Measurements from ENCODE around the gene BRICD5. TPM values are rescaled to one million over a fixed set of nuclear protein-coding genes. Genes with fewer than 3 reads are reported as not detected.

BRICD5 gene
- total and polyA plus RNA-seq, 12 donors, result 0.36 to 57.4 (median 3.0) TPM

- Histone ChIP-seq H3K4me3 (no peak overlapping the region), H3K9me3 (replicated peaks in 1 of 3) (no peaks in the 10 kb centered on the region), H3K36me3 (replicated peaks in 1 of 2) (peaks cover 0 to 39% of the 10 kb centered on the region in 2 donors), H3K27ac (peak overlapping the region in 1 of 5 donors; percentile 32), H3K27me3 (peaks cover 9% of the 10 kb centered on the region), H3K4me1 (replicated peaks in 1 of 2) (peaks cover 12 to 21% of the 10 kb centered on the region in 2 donors)
- TF ChIP-seq POLR2A (IDR thresholded peaks at IDR 0.05), result no peak
- no peak for TF ChIP-seq CTCF (IDR thresholded peaks at IDR 0.05)
- intact Hi-C loops (cut with DNase I), result no loop called here
- peak in 5 of 7 donors; percentile 52 to 72 (median 70) for DNase-seq
- WGBS, 4 donors, result 51 to 63% (median 61%) methylated on average over 7 to 15 of the region's 15 CpGs
Measured at GRCh38 chr16:2238838-2239675, 28.4 kb upstream of the BRICD5 start.

- intact Hi-C loops (cut with DNase I), result no loop called here
- H3K4me1 ChIP-seq (replicated peaks in 1 of 2), result peaks cover 12 to 21% of the 10 kb centered on the region in 2 donors
- DNase-seq, result no peak
- peaks cover 9% of the 10 kb centered on the region for H3K27me3 ChIP-seq
- WGBS, 4 donors, result 63 to 80% (median 66%) methylated on average over 1 to 18 of the region's 18 CpGs
- peaks cover 0 to 39% of the 10 kb centered on the region in 2 donors for H3K36me3 ChIP-seq (replicated peaks in 1 of 2)
- no peak overlapping the region for H3K4me3 ChIP-seq
- TF ChIP-seq CTCF (IDR thresholded peaks at IDR 0.05), result no peak
- TF ChIP-seq POLR2A (IDR thresholded peaks at IDR 0.05), result no peak
- H3K27ac ChIP-seq, result no peak overlapping the region
- no peaks in the 10 kb centered on the region for H3K9me3 ChIP-seq (replicated peaks in 1 of 3)
Measured at GRCh38 chr16:2238150-2238837, 27.6 kb upstream of the BRICD5 start.

- WGBS, 4 donors, result 10 to 80% (median 22%) methylated on average over 3 to 65 of the region's 65 CpGs
- no peak for DNase-seq
- Histone ChIP-seq H3K36me3 (replicated peaks in 1 of 2) (peaks cover 0 to 39% of the 10 kb centered on the region in 2 donors), H3K4me3 (no peak overlapping the region), H3K4me1 (replicated peaks in 1 of 2) (peaks cover 12 to 21% of the 10 kb centered on the region in 2 donors), H3K27ac (no peak overlapping the region), H3K27me3 (peaks cover 9% of the 10 kb centered on the region), H3K9me3 (replicated peaks in 1 of 3) (no peaks in the 10 kb centered on the region)
- TF ChIP-seq CTCF (IDR thresholded peaks at IDR 0.05), result no peak
- TF ChIP-seq POLR2A (IDR thresholded peaks at IDR 0.05), result no peak
- intact Hi-C loops (cut with DNase I), result no loop called here
Measured at GRCh38 chr16:2237493-2238149, 27.0 kb upstream of the BRICD5 start.

GRCh38 chr16:2237102-2237482 lies 26.4 kb upstream of the BRICD5 start:
- WGBS, 4 donors, result 6 to 10% (median 8%) methylated on average over 16 to 40 of the region's 40 CpGs; no CpG with 5 or more reads in 1 of the 4 donors
- TF ChIP-seq POLR2A (IDR thresholded peaks at IDR 0.05), result no peak
- no peak for TF ChIP-seq CTCF (IDR thresholded peaks at IDR 0.05)
- H3K9me3 ChIP-seq (replicated peaks in 1 of 3), result no peaks in the 10 kb centered on the region
- peaks cover 9% of the 10 kb centered on the region for H3K27me3 ChIP-seq
- DNase-seq, result no peak
- H3K27ac ChIP-seq, result no peak overlapping the region
- peak overlapping the region in 1 of 4 donors; percentile 7 for H3K4me3 ChIP-seq
- peaks cover 12 to 21% of the 10 kb centered on the region in 2 donors for H3K4me1 ChIP-seq (replicated peaks in 1 of 2)
- intact Hi-C loops (cut with DNase I), result no loop called here
- H3K36me3 ChIP-seq (replicated peaks in 1 of 2), result peaks cover 0 to 39% of the 10 kb centered on the region in 2 donors
